ENCODE results near the gene ZNF516. TPM values are rescaled to one million over a fixed set of nuclear protein-coding genes. Genes with fewer than 3 reads are reported as not detected.

The ZNF516 gene
- total and polyA plus RNA-seq, 9 donors = 13.5 to 110 (median 95.2) TPM

DNA sequence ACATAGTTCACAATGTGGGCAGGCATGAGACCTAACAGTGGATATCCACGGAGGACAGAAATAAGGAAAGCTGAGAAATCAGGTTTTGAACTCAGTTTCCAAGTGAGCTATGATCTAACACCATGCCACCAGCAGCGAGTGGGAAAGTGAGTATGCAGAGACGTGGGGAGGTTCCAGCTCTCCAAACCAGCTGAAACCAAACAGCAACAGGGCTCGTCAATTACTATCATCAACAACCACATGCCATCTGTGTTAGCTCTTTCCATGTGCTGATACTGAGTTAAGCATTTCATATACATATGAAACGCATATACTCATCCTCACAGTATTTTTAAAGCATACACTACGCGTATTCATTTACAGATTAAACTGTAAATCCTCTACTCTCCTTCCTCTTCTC is 172.4 kb downstream of the ZNF516 start:
- no peak for TF ChIP-seq EP300 (IDR thresholded peaks at IDR 0.05)
- TF ChIP-seq POLR2A (IDR thresholded peaks at IDR 0.05) = no peak
- TF ChIP-seq, protein P1, sequence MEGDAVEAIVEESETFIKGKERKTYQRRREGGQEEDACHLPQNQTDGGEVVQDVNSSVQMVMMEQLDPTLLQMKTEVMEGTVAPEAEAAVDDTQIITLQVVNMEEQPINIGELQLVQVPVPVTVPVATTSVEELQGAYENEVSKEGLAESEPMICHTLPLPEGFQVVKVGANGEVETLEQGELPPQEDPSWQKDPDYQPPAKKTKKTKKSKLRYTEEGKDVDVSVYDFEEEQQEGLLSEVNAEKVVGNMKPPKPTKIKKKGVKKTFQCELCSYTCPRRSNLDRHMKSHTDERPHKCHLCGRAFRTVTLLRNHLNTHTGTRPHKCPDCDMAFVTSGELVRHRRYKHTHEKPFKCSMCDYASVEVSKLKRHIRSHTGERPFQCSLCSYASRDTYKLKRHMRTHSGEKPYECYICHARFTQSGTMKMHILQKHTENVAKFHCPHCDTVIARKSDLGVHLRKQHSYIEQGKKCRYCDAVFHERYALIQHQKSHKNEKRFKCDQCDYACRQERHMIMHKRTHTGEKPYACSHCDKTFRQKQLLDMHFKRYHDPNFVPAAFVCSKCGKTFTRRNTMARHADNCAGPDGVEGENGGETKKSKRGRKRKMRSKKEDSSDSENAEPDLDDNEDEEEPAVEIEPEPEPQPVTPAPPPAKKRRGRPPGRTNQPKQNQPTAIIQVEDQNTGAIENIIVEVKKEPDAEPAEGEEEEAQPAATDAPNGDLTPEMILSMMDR (IDR thresholded peaks at IDR 0.05) = no peak
- H3K9me3 ChIP-seq = no peaks in the 10 kb centered on the region
- H3K4me3 ChIP-seq = no peak overlapping the region
- no peaks in the 10 kb centered on the region for H3K4me1 ChIP-seq (ENCODE audit: insufficient read depth)
- H3K27ac ChIP-seq = no peak overlapping the region
- 94 to 97% (median 94%) methylated on average over 7 of the region's 7 CpGs for WGBS, 3 donors
- intact Hi-C loops (cut with DNase I) = no loop called here
- H3K27me3 ChIP-seq = no peaks in the 10 kb centered on the region
- DNase-seq = no peak
- no peaks in the 10 kb centered on the region for H3K36me3 ChIP-seq

DNA sequence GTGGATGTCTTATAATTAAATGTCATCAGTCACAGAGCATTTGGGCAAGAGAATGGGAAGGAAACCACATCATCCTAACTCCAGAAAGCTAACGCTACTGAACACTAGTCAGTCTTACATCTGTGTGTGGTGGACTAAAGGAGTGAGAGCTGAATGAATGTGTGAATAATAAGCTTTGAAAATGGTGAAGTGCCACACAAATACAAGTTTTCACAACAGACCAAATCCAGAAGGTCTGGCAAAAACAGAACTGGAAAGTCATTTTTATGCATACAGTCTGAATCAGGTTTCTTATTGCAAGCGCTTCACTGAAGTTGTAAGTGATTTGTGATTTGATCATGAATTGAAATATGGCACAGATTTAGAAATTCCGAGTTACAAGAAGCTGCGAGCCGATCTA is 175.7 kb downstream of the ZNF516 start:
- intact Hi-C loops (cut with DNase I) = no loop called here
- Histone ChIP-seq H3K36me3 (no peaks in the 10 kb centered on the region), H3K4me1 (ENCODE audit: insufficient read depth) (no peaks in the 10 kb centered on the region), H3K27me3 (no peaks in the 10 kb centered on the region), H3K4me3 (no peak overlapping the region), H3K27ac (no peak overlapping the region), H3K9me3 (no peaks in the 10 kb centered on the region)
- no peak for DNase-seq
- TF ChIP-seq, protein P1 (IDR thresholded peaks at IDR 0.05) = no peak
- no peak for TF ChIP-seq POLR2A (IDR thresholded peaks at IDR 0.05)
- TF ChIP-seq EP300 (IDR thresholded peaks at IDR 0.05) = no peak
- 92 to 97% (median 94%) methylated on average over 5 of the region's 5 CpGs for whole genome bisulfite sequencing, 3 donors

DNA sequence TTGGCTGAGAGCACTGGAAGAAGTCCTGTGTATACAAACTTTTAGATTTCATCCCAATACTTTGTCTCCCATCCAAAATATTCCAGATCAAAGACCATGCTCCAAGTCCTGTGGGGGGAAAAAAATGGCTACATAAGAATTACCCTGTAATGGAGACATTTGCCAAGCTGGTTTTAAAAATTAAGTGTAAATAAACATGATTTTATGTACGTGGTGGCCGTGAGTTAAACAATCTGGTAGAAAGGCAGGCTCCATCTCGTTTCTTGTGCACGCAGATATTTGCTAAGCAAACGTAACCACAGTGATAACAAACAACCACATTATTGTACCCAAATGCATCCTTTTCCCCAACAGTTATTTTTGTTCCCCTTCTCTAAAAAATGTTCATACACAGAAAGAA is 176.4 kb downstream of the ZNF516 start:
- no peaks in the 10 kb centered on the region for H3K27me3 ChIP-seq
- no peak overlapping the region for H3K4me3 ChIP-seq
- TF ChIP-seq, protein P1 (IDR thresholded peaks at IDR 0.05) = no peak
- TF ChIP-seq EP300 (IDR thresholded peaks at IDR 0.05) (no peak), POLR2A (IDR thresholded peaks at IDR 0.05) (no peak)
- H3K36me3 ChIP-seq = no peaks in the 10 kb centered on the region
- no peaks in the 10 kb centered on the region for H3K9me3 ChIP-seq
- H3K27ac ChIP-seq = no peak overlapping the region
- H3K4me1 ChIP-seq (ENCODE audit: insufficient read depth) = no peaks in the 10 kb centered on the region
- WGBS, 3 donors = 57 to 74% (median 65%) methylated on average over 5 of the region's 5 CpGs
- DNase-seq = no peak
- intact Hi-C loops (cut with DNase I) = no loop called here

DNA sequence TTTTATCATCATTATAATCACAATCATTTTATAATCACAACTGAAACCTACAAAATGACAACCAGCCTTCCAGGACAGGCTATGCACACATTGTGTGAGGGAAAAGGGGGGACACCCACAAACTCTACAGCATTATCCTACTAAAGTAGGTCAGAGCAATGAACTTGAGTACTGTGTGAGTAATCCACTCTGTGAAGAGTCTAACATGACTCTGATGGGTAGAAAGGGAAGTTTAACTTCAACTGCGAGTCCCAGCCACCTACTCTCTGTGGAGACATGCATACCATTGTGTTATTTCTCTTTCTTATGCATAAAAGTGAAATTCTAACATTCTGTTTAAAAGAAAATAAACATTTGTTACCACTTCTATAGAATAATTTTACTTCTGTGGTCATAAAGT is 177.9 kb downstream of the ZNF516 start:
- no peaks in the 10 kb centered on the region for H3K9me3 ChIP-seq
- TF ChIP-seq EP300 (IDR thresholded peaks at IDR 0.05) = no peak
- TF ChIP-seq, protein P1 (IDR thresholded peaks at IDR 0.05) = no peak
- TF ChIP-seq POLR2A (IDR thresholded peaks at IDR 0.05) = no peak
- H3K27ac ChIP-seq = no peak overlapping the region
- no peak overlapping the region for H3K4me3 ChIP-seq
- WGBS, 3 donors = 94 to 100% (median 95%) methylated on average over 1 of the region's 1 CpG
- H3K36me3 ChIP-seq = no peaks in the 10 kb centered on the region
- DNase-seq = no peak
- H3K4me1 ChIP-seq (ENCODE audit: insufficient read depth) = peaks cover 1% of the 10 kb centered on the region
- intact Hi-C loops (cut with DNase I) = no loop called here
- H3K27me3 ChIP-seq = no peaks in the 10 kb centered on the region
